ENCODE results near the gene GALK2. TPM values are rescaled to one million over a fixed set of nuclear protein-coding genes. Genes with fewer than 3 reads are reported as not detected.

GALK2 gene
- total and polyA plus RNA-seq, 10 donors = 6.8 to 60.8 (median 32.7) TPM

DNA sequence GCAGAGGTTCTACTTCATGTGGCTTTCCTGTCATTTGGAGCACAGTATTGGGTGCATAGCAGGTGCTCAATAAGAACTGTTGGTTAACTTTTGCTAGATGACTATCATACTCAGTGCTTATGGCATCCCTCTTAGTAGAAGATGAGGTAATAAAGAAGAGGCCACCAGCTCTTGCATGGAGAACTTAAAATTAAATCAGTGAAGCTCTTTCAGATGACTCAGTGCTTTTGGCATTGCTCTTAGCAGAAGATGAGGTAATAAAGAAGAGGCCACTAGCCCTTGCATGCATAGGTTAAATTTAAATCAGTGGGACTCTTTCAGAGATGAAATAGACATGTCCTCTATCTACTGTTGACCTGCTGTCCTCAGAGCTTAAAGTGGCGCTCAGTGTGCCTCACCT, 143.6 kb downstream of the GALK2 start:
- no peak for TF ChIP-seq POLR2A (IDR thresholded peaks at IDR 0.05)
- TF ChIP-seq POLR2AphosphoS5 (IDR thresholded peaks at IDR 0.05) = no peak
- TF ChIP-seq, protein P1, sequence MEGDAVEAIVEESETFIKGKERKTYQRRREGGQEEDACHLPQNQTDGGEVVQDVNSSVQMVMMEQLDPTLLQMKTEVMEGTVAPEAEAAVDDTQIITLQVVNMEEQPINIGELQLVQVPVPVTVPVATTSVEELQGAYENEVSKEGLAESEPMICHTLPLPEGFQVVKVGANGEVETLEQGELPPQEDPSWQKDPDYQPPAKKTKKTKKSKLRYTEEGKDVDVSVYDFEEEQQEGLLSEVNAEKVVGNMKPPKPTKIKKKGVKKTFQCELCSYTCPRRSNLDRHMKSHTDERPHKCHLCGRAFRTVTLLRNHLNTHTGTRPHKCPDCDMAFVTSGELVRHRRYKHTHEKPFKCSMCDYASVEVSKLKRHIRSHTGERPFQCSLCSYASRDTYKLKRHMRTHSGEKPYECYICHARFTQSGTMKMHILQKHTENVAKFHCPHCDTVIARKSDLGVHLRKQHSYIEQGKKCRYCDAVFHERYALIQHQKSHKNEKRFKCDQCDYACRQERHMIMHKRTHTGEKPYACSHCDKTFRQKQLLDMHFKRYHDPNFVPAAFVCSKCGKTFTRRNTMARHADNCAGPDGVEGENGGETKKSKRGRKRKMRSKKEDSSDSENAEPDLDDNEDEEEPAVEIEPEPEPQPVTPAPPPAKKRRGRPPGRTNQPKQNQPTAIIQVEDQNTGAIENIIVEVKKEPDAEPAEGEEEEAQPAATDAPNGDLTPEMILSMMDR (IDR thresholded peaks at IDR 0.05 in 8 of 11, conservative IDR thresholded peaks at IDR 0.05 in 3 of 11) = no peak
- intact Hi-C loops (cut with DNase I; ENCODE audit: low total_unique reads) = no loop called here
- no peak for DNase-seq
- no peaks in the 10 kb centered on the region for H3K9me3 ChIP-seq
- 97 to 100% (median 100%) methylated on average over 1 of the region's 1 CpG for WGBS, 5 donors
- H3K27me3 ChIP-seq (replicated peaks in 1 of 7) = no peaks in the 10 kb centered on the region
- no peak overlapping the region for H3K27ac ChIP-seq
- no peaks in the 10 kb centered on the region for H3K4me1 ChIP-seq
- H3K4me3 ChIP-seq = no peak overlapping the region
- peaks cover 0 to 37% (median 3%) of the 10 kb centered on the region in 6 donors for H3K36me3 ChIP-seq

DNA sequence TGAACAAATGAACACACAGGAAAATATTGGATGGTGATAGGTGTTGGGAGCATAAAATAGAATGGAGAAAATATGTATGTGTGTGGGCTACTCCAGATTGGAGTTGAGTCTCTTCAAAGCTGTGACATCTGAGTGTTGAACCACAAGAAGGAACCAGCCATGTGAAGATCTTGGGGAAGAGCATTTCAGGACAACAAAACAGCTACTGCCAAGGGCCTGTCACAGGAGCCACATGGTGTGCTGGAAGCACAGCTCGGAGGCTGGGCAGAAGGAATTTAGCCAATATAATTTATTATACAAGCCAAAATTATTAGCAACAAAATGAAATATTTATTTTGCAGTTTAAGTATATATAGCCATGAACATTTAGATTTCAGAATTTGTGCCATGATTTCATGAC, 144.7 kb downstream of the GALK2 start:
- no peak for DNase-seq
- Histone ChIP-seq H3K27ac (no peak overlapping the region), H3K27me3 (replicated peaks in 1 of 7) (no peaks in the 10 kb centered on the region), H3K4me1 (peaks cover 0 to 2% (median 0%) of the 10 kb centered on the region in 6 donors), H3K36me3 (peaks cover 0 to 43% (median 11%) of the 10 kb centered on the region in 6 donors), H3K4me3 (no peak overlapping the region), H3K9me3 (no peaks in the 10 kb centered on the region)
- intact Hi-C loops (cut with DNase I; ENCODE audit: low total_unique reads) = no loop called here
- 78 to 94% (median 92%) methylated on average over 1 of the region's 1 CpG for WGBS, 5 donors
- TF ChIP-seq POLR2AphosphoS5 (IDR thresholded peaks at IDR 0.05) (no peak), POLR2A (IDR thresholded peaks at IDR 0.05) (no peak)
- TF ChIP-seq, protein P1 (IDR thresholded peaks at IDR 0.05 in 8 of 11, conservative IDR thresholded peaks at IDR 0.05 in 3 of 11) = no peak

DNA sequence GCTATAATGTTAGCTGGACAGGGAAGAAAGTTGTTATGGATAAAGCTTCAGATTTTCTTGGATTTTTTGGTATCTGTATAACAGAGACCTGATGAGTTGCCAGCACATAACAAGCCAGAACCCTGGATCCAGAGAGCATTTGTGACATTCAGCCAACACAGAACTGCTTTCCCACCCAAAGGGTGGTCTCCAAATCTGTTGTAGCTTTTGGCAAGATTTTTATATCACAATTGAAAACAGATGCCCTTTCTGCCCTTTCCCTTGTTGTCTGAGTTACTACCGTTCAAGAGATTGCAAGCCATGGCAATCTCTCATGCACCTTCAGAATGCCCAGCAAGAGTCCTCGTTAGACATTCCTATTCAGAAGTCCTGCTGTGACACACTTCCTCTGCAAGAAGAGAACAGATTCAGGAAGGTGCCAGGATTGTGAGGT, 145.4 kb downstream of the GALK2 start:
- intact Hi-C loops (cut with DNase I; ENCODE audit: low total_unique reads) = no loop called here
- no peaks in the 10 kb centered on the region for H3K9me3 ChIP-seq
- H3K4me1 ChIP-seq = peaks cover 0 to 9% (median 0%) of the 10 kb centered on the region in 6 donors
- TF ChIP-seq POLR2AphosphoS5 (IDR thresholded peaks at IDR 0.05) (no peak), POLR2A (IDR thresholded peaks at IDR 0.05) (no peak)
- TF ChIP-seq, protein P1 (IDR thresholded peaks at IDR 0.05 in 8 of 11, conservative IDR thresholded peaks at IDR 0.05 in 3 of 11) = no peak
- DNase-seq = no peak
- H3K27me3 ChIP-seq (replicated peaks in 1 of 7) = no peaks in the 10 kb centered on the region
- no peak overlapping the region for H3K4me3 ChIP-seq
- H3K36me3 ChIP-seq = peaks cover 2 to 50% (median 14%) of the 10 kb centered on the region in 6 donors
- no peak overlapping the region for H3K27ac ChIP-seq
- 70 to 88% (median 86%) methylated on average over 2 of the region's 2 CpGs for WGBS, 5 donors

DNA sequence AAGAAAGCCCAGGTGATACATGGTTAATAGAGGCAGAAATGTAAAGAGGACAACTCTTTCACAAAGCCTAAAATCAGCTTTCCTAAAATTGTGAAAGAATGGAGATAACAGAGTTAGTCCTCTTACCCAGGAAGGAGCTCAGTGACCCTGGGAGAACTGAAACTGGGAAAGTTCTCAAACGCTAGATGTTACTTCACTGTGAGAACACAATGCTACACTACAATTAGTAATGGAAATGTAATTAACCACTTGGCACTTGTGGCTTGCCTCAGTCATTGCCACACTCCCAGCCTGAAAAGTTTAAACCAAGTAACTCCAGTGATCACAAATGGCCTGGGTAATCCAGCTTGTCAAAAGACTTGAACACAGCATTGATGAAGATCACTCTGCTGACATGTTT, 150.3 kb downstream of the GALK2 start:
- peak overlapping the region in 1 of 8 donors; percentile 30 for H3K27ac ChIP-seq
- peaks cover 0 to 14% (median 0%) of the 10 kb centered on the region in 6 donors for H3K4me1 ChIP-seq
- no peak for DNase-seq
- H3K4me3 ChIP-seq = no peak overlapping the region
- no peaks in the 10 kb centered on the region for H3K9me3 ChIP-seq
- peaks cover 2 to 58% (median 20%) of the 10 kb centered on the region in 6 donors for H3K36me3 ChIP-seq
- intact Hi-C loops (cut with DNase I; ENCODE audit: low total_unique reads) = no loop called here
- 33 to 68% (median 51%) methylated on average over 1 of the region's 1 CpG for WGBS, 5 donors
- no peaks in the 10 kb centered on the region for H3K27me3 ChIP-seq (replicated peaks in 1 of 7)
- no peak for TF ChIP-seq POLR2A (IDR thresholded peaks at IDR 0.05)
- TF ChIP-seq, protein P1 (IDR thresholded peaks at IDR 0.05 in 8 of 11, conservative IDR thresholded peaks at IDR 0.05 in 3 of 11) = no peak
- TF ChIP-seq POLR2AphosphoS5 (IDR thresholded peaks at IDR 0.05) = no peak

Data from spleen (tissue), 11 donors.